Measurements from ENCODE around the gene KDF1. TPM values are rescaled to one million over a fixed set of nuclear protein-coding genes. Genes with fewer than 3 reads are reported as not detected.

KDF1 gene
- total and polyA plus RNA-seq, 2 donors (not counting 3 experiments of a cell fraction or from before 2014, with no cell fraction given): not detected

GRCh38 chr1:26996665-26997064 is 36.4 kb upstream of the KDF1 start:
- H3K4me3 ChIP-seq (replicated peaks in 1 of 3; ENCODE audit: insufficient read depth in 1 of 3, low read depth in 1 of 3, low read length in 3 of 3): no peak overlapping the region
- no peak overlapping the region for H3K9ac ChIP-seq (replicated peaks; ENCODE audit: extremely low read depth, insufficient read depth, low read length)

More at GRCh38 chr1:26996665-26997064, 36.4 kb upstream of the KDF1 start:
- peaks cover 40% of the 10 kb centered on the region for H3K4me1 ChIP-seq (ENCODE audit: control insufficient read depth, extremely low read depth, insufficient read depth, low read length)
- intact Hi-C loops (cut with micrococcal nuclease) (loop anchor here (1.0 to 5.0 kb wide), 7 partner anchors 16 to 286 kb away; partner anchors contain the start of genes TENT5B and WDTC1), dilution Hi-C loops (cut with MboI; ENCODE audit: extremely low pct_ligation_motif_present, low sequenced_read_pairs) (no loop called here)
- CTCF ChIA-PET: interaction anchor here (0.6 to 9.2 kb wide), 25 partner anchors 8 to 366 kb away, joined by 3 to 181 read pairs (median 8); partner anchors contain the start of gene TENT5B
- no peaks in the 10 kb centered on the region for H3K9me3 ChIP-seq (replicated peaks; ENCODE audit: control insufficient read depth, insufficient read depth, low read length)
- no peak overlapping the region for H3K27ac ChIP-seq (ENCODE audit: insufficient read depth, low read depth, low read length)
- TF ChIP-seq FOS (IDR thresholded peaks at IDR 0.05; ENCODE audit: borderline replicate concordance, insufficient read depth, low read length): no peak
- TF ChIP-seq JUN (IDR thresholded peaks at IDR 0.05; ENCODE audit: borderline replicate concordance, insufficient read depth, insufficient read length, low read depth): no peak
- TF ChIP-seq POLR2AphosphoS5 (IDR thresholded peaks at IDR 0.05; ENCODE audit: insufficient read depth, low read depth, low read length): no peak
- no peak for TF ChIP-seq GATA2 (IDR thresholded peaks at IDR 0.05; ENCODE audit: insufficient read depth, insufficient read length, low read depth, low read length)
- TF ChIP-seq MAX (IDR thresholded peaks at IDR 0.05; ENCODE audit: insufficient read depth, insufficient read length): no peak
- TF ChIP-seq CTCF (IDR thresholded peaks at IDR 0.05; ENCODE audit: extremely low read depth in 1 of 2, insufficient read depth in 1 of 2, low read depth in 1 of 2, low read length in 2 of 2): no peak
- no peak for TF ChIP-seq MYC (IDR thresholded peaks at IDR 0.05; ENCODE audit: low read depth, low read length)
- no peak for TF ChIP-seq EZH2 (IDR thresholded peaks at IDR 0.05; ENCODE audit: borderline replicate concordance, low read depth, low read length, severe bottlenecking)
- no peak for TF ChIP-seq POLR2A (IDR thresholded peaks at IDR 0.05; ENCODE audit: low read depth, low read length)
- no peaks in the 10 kb centered on the region for H3K27me3 ChIP-seq (ENCODE audit: control insufficient read depth in 2 of 2, insufficient read depth in 2 of 2, low read length in 2 of 2)
- BruUV-seq (replicated peaks): no TSS peak
- H3K36me3 ChIP-seq (ENCODE audit: control insufficient read depth in 2 of 2, extremely low read depth in 1 of 2, insufficient read depth in 2 of 2, low read length in 2 of 2): no peaks in the 10 kb centered on the region
- no peak overlapping the region for H2AFZ ChIP-seq (ENCODE audit: low read depth, low read length)
- H3K9me1 ChIP-seq (replicated peaks; ENCODE audit: control insufficient read depth, extremely low read depth, insufficient read depth, low read length): no peaks in the 10 kb centered on the region
- POLR2A ChIA-PET: no interaction called here
- H3K79me2 ChIP-seq (ENCODE audit: control insufficient read depth, insufficient read depth, low read length): peaks cover 17% of the 10 kb centered on the region
- no peaks in the 10 kb centered on the region for H4K20me1 ChIP-seq (replicated peaks; ENCODE audit: control insufficient read depth, extremely low read depth, insufficient read depth, low read length)
- H3K4me2 ChIP-seq (ENCODE audit: insufficient read depth, low read length): no peak overlapping the region
- DNase-seq (ENCODE audit: low read depth, low spot score): no peak
- FAIRE-seq: no peak

Data from endothelial cell of umbilical vein (primary cell).